Measurements from ENCODE around the gene ZSWIM1.

GRCh38 chr20:45897692-45898091 is 16.7 kb downstream of the ZSWIM1 start:
- TF ChIP-seq EZH2 (IDR thresholded peaks at IDR 0.05; ENCODE audit: borderline replicate concordance, low read depth, low read length, severe bottlenecking) (no peak), CTCF (IDR thresholded peaks at IDR 0.05; ENCODE audit: extremely low read depth in 1 of 2, insufficient read depth in 1 of 2, low read depth in 1 of 2, low read length in 2 of 2) (no peak), POLR2A (IDR thresholded peaks at IDR 0.05; ENCODE audit: low read depth, low read length) (no peak), POLR2AphosphoS5 (IDR thresholded peaks at IDR 0.05; ENCODE audit: insufficient read depth, low read depth, low read length) (no peak), MAX (IDR thresholded peaks at IDR 0.05; ENCODE audit: insufficient read depth, insufficient read length) (no peak), MYC (IDR thresholded peaks at IDR 0.05; ENCODE audit: low read depth, low read length) (no peak)

Data from endothelial cell of umbilical vein (primary cell).